A549 (cell line): ENCODE measurements around the gene EIF3L.

Experiments used
- BHLHE40 ChIP-seq: IDR thresholded peaks from 2 replicates; pipeline ENCODE4 v1.6.1; 2012; ENCODE audit warnings: low read depth, low read length, inconsistent platforms
- CTCF ChIP-seq: fragments of >200 bp; sonication (Bioruptor Twin); formaldehyde crosslinking; IDR thresholded peaks from 3 replicates; pipeline ENCODE4 v1.5.1; 2016
- EHMT2 ChIP-seq: fragments of 200-600 bp; sonication (generic); IDR thresholded peaks from 2 replicates; pipeline ENCODE4 v1.6.1; 2016; ENCODE audit warnings: antibody characterized with exemption, low read depth, mild to moderate bottlenecking, moderate library complexity
- EP300 ChIP-seq, 2 experiments: fragments of >200 bp; sonication (Bioruptor Twin); formaldehyde crosslinking; IDR thresholded peaks; 2 replicates in 1 of 2; 3 replicates in 1 of 2; pipeline ENCODE4 v1.6.1; 2016 to 2017
- ESRRA ChIP-seq: fragments of 150-350 bp; IDR thresholded peaks from 2 replicates; pipeline ENCODE4 v1.6.1; 2014; ENCODE audit warnings: mild to moderate bottlenecking, low read length, borderline replicate concordance
- JUN ChIP-seq, 2 experiments: fragments of >200 bp; sonication (Bioruptor Twin); formaldehyde crosslinking; IDR thresholded peaks; 2 replicates in 1 of 2; 3 replicates in 1 of 2; pipeline ENCODE4 v1.6.1; 2016 to 2017
- MYC ChIP-seq: IDR thresholded peaks from 2 replicates; pipeline ENCODE4 v1.6.1; 2012; ENCODE audit warnings: mild to moderate bottlenecking, inconsistent platforms, low read length, improper control_type of control experiment, borderline replicate concordance
- PHF8 ChIP-seq: fragments of 200-600 bp; sonication (generic); IDR thresholded peaks from 2 replicates; pipeline ENCODE4 v1.6.1; 2016; ENCODE audit warnings: low read depth, mild to moderate bottlenecking, antibody characterized with exemption, moderate library complexity, borderline replicate concordance
- POLR2A ChIP-seq: IDR thresholded peaks from 2 replicates; pipeline ENCODE4 v1.6.1; 2012; ENCODE audit warnings: mild to moderate bottlenecking, low read length
- REST ChIP-seq: fragments of 200-600 bp; sonication (generic); IDR thresholded peaks from 2 replicates; pipeline ENCODE4 v1.6.1; 2016; ENCODE audit warnings: antibody characterized with exemption, mild to moderate bottlenecking, moderate library complexity
- RFX5 ChIP-seq: fragments of 450-650 bp; IDR thresholded peaks from 2 replicates; pipeline ENCODE4 v1.7.1; 2014; ENCODE audit warnings: antibody characterized with exemption, mild to moderate bottlenecking, moderate library complexity
- USF2 ChIP-seq: fragments of 450-650 bp; IDR thresholded peaks from 2 replicates; pipeline ENCODE4 v1.6.1; 2014; ENCODE audit warnings: antibody characterized with exemption
- ZC3H11A ChIP-seq: fragments of 450-650 bp; IDR thresholded peaks from 2 replicates; pipeline ENCODE4 v1.6.1; 2014; ENCODE audit warnings: antibody characterized with exemption, mild to moderate bottlenecking
- TF ChIP-seq, protein P1 (sequence below): fragments of 250-450 bp; sonication (Bioruptor Pico); IDR thresholded peaks from 2 replicates; pipeline ENCODE4 v1.5.0; 2021; ENCODE audit warnings: mild to moderate bottlenecking, moderate library complexity, borderline replicate concordance

DNA sequence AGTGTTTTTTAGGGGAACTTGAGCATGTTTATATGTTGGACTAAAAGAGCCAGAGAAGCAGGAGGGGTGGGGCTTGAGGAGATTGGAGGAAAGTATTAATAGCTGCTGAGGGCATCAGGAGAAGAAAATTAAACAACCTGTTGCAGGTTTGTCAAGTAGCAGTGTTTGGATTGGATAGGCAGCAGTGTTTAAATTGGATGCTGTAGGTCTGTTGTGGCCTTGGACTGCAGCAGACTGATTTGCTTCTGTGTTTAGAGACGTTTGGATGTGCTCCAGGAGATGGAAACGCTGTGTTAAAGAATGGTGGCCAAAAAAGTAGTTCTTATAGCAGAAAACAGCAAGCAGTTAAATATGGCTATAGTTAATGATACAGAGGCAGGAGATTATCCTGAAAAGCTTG is 5.7 kb downstream of the EIF3L start:
- TF ChIP-seq ESRRA (no peak), REST (no peak), PHF8 (no peak), EHMT2 (no peak), JUN (IDR thresholded peaks at IDR 0.05) (no peak), BHLHE40 (no peak), POLR2A (no peak), CTCF (no peak), ZC3H11A (no peak), USF2 (no peak), EP300 (IDR thresholded peaks at IDR 0.05) (no peak), MYC (no peak), RFX5 (no peak)
- TF ChIP-seq, protein P1, sequence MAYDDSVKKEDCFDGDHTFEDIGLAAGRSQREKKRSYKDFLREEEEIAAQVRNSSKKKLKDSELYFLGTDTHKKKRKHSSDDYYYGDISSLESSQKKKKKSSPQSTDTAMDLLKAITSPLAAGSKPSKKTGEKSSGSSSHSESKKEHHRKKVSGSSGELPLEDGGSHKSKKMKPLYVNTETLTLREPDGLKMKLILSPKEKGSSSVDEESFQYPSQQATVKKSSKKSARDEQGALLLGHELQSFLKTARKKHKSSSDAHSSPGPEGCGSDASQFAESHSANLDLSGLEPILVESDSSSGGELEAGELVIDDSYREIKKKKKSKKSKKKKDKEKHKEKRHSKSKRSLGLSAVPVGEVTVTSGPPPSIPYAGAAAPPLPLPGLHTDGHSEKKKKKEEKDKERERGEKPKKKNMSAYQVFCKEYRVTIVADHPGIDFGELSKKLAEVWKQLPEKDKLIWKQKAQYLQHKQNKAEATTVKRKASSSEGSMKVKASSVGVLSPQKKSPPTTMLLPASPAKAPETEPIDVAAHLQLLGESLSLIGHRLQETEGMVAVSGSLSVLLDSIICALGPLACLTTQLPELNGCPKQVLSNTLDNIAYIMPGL (CRISPR knock-in tag), result no peak
